ENCODE measurements around the gene CLIC3.

CLIC3 gene

DNA sequence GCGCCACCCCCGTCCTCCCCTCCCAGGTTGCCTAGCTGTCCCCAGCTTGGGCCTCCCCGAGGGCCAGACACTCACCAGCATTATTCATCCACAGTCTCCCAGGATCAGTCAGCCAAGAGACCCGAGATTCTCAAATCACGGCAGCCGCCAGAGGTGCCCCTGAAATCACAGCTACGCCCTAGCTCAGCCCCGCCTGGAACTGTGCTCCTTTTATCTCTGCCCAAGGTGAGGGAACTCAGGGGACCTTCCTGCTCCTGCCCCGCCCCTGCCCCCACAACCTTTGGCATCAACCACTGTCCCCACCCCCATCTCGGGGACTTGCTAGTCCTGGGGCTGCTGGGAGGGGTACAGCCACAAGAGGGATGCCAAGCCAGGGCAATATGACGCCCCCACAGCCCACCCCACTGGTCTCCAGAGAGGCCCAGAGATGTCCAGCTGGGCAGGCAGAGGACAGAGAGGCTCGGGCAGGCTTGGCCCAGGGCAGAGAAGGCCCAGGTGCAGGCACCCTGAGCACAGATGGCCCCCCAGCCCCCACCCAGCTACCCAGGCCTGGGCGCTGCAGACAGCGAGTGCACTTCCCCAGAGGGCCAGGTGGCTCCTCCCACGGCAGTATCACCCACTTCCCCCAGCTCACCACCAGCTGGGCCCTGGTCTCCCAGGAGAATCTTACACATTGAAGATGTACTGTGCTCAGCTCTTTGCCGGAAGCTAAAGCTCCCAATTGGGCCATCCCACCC, 35.7 kb upstream of the CLIC3 start, which contains the start of gene FUT7:
FUT7 (minus strand) TSS at position 185 of the 737 bp plus-strand sequence; CDS start at position 88, 97 bp downstream.
- no peak within 1 kb of the TSS for H3K4me3 ChIP-seq (ENCODE audit: low read depth, low read length)
- no peak for DNase-seq (ENCODE audit: low read depth)

DNA sequence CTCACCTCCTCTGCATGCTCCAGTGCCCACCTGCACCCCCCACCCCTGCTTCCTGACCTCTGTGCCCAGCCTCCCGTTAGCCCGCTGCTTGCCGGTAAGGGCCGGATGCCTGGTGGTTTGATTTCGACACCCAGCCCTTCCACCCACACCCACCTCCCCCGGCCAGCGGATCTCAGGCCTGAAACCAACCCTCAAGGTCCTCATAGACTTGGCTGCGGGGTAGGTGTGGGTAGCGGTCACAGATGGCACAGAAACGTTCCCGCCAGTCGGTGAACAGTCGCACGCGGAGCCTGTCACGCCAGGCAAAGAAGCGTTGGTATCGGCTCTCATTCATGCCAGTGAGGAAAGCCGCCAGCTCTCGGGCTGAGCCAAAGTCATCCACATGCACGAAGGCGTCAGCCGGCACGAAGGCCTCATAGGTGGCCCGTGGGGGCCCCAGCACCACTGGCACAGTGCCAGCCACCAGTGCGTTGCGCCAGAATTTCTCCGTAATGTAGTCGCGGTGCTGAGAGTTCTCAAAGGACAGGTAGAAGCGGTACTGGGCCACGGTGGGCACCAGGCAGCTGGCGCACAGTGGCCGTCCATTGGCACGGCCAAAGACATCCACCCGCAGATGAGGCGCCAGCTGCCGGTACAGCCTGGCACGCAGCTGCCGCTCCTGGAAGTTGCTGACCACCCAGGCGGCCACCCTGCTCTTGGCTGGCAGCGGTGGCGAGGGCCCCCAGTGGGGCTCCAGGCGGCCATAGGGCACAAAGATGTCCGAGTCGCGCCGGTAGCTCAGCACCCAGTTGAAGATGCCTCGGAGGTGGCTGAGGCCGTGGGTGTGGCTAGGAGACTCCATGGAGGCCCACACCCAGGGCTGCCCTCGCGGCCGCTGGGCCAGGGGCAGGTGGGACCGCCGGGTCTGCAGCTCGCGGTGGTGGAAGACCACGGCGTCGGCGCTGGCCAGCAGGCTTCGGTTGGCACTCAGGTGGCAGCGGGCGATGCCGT, 34.5 kb upstream of the CLIC3 start:
- H3K4me3 ChIP-seq (ENCODE audit: low read depth, low read length), result no peak overlapping the region
- no peak for DNase-seq (ENCODE audit: low read depth)

DNA sequence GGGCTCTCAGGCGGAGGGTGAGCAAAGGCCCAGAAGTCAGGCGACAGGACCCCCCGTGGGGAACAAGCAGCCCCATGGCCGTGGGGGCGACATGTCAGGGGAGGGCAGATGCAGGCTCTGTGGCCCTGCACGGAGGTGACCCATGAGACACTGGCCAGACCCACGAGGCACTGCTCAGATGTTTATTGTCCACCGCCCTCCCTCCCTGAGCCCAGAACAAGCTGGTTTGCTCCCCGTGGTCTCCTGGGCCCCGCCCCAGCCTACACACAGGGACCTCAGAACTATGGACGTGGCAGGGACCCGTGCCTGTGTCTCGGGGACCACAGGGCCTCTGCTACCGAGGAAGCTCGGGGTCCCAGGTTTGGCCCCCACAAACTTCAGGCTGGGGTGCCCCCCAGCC, 33.6 kb upstream of the CLIC3 start:
- no peak overlapping the region for H3K4me3 ChIP-seq (ENCODE audit: low read depth, low read length)
- no peak for DNase-seq (ENCODE audit: low read depth)

DNA sequence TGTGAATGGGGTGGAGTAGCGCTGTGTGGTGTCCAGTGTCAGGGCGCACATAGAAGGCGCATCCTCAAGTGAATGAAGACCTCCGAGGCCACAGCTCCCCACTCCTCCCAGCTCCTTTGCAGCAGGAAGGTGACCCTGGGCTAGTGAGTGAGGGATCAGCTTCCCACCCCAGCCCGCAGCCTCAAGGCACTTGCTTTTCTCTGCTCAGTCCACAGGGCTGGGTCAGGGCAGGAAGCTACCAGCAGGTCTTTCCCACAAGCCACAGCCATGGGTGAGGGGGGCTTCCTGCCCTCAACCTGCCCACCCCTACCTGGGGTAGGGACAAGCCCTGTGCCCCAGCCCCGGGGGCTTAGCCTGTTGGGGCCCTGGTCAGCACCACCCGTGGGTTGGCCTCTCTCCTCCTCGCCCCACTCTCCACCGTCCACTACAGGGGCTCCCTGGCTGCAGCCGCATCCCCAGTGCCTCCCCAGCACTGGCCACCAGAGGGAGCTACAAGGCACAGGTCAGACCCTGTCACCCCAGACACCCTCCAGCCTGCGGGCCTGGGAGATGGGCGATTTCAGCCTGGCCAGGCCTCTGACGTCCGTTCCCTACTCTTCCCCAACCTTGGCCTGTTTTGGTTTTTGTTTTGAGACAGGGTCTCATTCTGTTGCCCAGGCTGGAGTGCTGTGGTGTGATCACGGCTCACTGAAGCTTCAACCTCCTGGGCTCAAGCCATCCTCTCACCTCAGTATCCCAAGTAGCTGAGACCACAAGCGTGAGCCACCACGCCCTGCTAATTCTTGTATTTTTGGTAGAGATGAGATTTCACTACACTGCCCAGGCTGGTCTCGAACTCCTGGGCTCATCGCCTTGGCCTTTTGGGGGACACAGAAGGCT, 32.9 kb upstream of the CLIC3 start:
- H3K4me3 ChIP-seq (ENCODE audit: low read depth, low read length), result peak overlapping the region; percentile 62
- no peak for DNase-seq (ENCODE audit: low read depth)

DNA sequence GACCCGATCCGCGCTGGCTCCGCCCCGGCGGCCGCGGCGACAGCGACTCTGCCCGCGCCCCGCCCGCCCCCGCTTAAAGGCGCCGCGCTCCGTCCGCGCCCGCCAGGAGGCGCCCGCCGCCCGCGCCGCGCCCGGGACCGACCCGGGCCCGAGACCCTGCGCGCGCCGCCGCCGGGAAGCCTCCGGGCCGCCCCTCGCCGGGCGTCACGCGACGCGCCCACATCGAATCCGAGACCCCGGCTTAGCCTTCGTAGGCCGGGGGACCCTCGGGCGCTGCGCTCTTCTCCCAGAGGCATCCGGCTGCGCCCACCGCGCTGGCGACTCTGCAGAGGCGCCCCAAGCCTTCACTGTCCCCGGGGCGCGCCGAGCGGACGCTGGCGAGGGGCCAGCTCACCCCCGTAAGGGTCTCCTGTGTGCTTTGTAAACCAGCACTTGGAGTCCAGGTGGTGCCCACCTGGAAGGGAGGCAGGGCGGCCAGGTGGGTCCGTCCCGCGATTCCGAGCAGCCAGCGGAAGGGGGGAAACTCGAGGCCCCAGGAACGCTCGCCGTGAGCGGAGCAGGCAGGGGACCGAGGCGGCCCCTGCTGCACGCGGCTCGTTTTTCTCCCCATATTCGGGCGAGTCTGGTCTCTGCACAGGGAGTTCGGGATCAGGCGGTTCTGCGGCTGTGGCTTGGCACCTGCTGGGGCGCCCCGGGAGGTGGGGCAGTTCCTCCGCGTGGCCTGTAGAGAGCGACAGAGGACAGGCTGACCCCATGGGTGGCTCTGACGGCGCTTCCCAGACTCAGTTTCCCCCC, 32.1 kb upstream of the CLIC3 start:
- peak overlapping the region; percentile 62 for H3K4me3 ChIP-seq (ENCODE audit: low read depth, low read length)
- no peak for DNase-seq (ENCODE audit: low read depth)

DNA sequence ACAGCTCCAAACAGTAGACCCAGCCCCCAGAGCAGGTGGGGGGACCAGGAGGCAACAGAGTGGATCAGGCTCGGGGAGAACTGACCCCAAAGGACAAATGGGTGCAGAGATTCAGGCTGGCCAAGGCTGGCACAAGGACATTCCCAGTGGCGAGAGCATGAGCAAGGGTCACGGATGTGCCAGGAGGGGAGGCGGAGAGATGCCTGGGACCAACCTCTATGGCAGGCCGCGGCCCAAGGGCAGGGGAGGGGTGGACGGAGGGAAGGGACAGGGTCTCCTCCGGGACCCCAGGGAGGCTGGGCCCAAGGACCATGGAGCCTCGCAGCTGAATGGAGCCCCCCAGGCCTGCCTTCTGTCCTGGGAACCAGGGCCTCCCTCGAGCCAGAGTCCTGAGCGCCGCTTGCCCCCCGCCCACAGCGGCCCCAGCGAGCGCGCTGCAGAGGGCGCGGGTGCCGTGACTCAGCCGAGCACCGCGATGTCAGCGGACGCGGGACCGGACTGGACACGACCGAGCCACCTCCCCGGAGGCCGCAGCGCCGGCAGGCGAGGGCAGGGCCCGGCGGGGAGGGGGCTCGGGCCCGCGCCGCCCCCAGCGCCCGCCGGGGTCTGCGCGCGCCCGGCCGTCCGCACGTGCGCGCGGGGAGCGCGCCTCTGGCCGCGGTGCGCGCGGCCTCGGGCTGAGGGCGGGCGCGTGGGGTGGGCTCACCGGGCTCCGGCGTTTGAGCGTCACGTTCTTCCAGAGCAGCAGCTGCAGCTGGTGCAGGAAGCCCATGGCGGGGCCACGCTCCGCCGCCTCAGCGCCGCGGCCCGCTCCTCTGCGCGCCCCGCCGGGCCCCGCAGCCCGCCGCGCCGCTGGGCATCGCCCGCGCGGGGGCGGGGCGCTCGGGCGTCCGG, 31.2 kb upstream of the CLIC3 start, which contains the start of gene ABCA2:
ABCA2 (minus strand) TSS at position 869 of the 894 bp plus-strand sequence; CDS start at position 772, 97 bp downstream.
- no peak for DNase-seq (ENCODE audit: low read depth)
- H3K4me3 ChIP-seq (ENCODE audit: low read depth, low read length), result peak within 1 kb of the TSS; percentile 62

DNA sequence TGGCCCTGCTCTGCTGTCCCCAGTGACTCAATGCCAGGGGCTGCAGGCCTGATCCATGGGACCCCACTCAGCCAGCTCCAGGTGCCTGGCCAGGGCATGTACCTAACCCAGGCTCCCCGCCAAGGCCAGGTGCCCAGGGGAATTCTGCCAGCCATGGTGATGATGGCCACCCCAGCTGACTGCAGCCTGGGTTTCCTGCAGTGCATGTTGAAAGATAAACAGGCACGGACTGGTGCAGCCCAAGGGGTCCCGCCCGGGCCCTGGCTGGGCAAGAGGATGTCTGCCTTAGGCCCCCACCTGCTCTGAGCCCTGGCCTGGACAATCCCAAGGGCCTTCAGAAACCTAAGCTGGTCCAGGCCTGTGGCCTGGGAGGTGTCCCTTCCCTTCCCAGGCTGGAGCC, 30.5 kb upstream of the CLIC3 start:
- DNase-seq (ENCODE audit: low read depth), result no peak
- H3K4me3 ChIP-seq (ENCODE audit: low read depth, low read length), result peak overlapping the region; percentile 60

DNA sequence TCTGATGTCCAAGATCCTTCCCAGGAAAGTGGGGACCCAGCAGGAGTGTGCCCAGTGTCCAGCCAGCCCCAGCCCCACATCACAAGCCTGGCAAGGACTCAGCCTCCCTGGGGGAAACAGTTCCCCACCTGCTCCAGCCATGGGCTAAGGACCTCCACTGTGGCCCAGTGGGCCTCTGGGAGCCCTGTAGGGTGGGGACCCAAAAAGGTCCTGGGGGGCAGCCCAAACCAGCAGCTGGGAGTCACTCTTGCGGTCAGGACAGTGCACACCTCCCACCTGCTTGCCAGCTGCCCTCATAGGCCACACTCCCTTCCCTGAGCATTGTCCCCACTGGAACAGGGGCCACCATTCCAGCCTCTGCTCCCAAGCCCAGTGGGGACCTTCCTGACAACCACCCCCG, 30.0 kb upstream of the CLIC3 start:
- H3K4me3 ChIP-seq (ENCODE audit: low read depth, low read length), result no peak overlapping the region
- DNase-seq (ENCODE audit: low read depth), result no peak

DNA sequence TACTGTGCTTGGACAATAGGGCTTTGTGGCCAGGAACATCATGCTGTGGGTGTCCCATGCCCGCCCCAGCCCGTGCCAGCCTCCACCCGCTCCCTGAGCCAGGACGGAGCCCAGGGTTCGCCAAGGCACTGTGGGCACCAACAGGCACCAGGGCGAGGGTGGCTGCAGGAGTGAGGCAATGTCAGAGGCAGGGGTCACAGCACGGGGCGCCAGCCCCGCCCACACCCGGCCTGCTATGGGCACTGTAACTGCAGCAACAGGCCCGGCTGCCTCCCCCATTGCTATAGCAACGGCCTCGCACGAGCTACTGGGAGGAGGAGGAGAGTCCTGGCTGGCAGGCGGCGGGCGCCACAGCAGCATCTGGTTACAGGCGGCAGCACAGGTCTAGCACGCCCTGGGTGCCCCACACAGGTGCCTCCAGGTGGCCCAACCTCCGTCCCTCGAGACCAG, 29.2 kb upstream of the CLIC3 start:
- no peak overlapping the region for H3K4me3 ChIP-seq (ENCODE audit: low read depth, low read length)
- no peak for DNase-seq (ENCODE audit: low read depth)

DNA sequence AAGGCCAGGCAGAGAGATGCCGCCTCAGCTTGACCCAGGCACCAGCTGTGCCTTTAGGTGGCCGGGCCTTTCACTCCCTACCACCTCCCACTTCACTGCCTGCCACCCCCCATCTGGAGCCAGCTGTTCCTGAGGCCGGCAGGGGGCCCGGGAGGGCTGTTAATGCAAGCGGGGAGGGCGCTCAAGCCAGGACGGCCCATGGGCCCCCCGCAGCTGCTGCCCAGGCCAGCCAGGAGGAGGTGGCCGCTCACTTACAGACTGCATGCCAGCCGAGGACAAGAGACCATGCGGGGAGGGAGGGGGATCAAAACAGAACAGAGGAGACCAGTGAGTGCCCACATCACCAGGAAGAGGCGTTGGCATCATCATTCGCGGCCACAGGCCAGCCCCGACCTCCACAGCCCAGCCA, 27.2 kb upstream of the CLIC3 start:
- DNase-seq (ENCODE audit: low read depth), result no peak
- H3K4me3 ChIP-seq (ENCODE audit: low read depth, low read length), result no peak overlapping the region

DNA sequence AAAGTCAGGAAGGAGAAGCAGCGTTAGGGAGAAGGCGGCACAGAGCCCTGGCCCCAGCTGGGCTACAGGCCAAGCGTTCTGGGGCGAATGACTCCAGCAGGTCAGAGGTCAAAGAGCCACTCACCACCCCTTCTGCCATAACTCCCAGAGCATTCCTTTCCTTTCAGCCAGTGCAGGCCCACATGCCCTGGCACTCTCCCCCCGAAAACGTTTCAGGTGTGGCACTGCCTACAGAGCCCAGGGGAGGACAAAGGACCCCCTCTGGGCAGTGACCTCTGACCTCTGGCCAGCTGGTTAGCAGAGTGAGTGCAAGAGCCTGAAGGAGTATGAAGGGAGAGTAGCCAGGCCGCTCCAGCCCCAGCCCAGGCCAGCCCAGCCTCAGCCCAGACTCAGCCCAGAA, 26.8 kb upstream of the CLIC3 start:
- no peak for DNase-seq (ENCODE audit: low read depth)
- H3K4me3 ChIP-seq (ENCODE audit: low read depth, low read length), result no peak overlapping the region

DNA sequence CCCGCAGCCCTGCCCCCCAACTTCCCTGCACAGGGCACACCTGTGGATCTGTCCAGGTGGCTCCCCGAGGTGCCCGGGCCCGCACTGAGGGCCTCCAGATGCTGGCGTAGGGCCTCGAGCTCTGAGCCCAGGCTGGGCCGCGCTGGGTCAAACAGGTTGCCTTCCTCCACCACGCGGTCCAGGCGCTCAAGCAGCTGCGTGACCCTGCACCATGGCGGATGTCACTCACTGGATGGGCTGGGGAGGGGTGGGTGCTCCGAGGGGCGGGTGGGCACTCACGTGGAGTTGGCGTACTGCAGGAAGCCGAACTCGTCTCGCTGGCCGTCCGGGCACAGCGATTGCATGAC, 26.3 kb upstream of the CLIC3 start:
- no peak for DNase-seq (ENCODE audit: low read depth)
- H3K4me3 ChIP-seq (ENCODE audit: low read depth, low read length), result no peak overlapping the region

DNA sequence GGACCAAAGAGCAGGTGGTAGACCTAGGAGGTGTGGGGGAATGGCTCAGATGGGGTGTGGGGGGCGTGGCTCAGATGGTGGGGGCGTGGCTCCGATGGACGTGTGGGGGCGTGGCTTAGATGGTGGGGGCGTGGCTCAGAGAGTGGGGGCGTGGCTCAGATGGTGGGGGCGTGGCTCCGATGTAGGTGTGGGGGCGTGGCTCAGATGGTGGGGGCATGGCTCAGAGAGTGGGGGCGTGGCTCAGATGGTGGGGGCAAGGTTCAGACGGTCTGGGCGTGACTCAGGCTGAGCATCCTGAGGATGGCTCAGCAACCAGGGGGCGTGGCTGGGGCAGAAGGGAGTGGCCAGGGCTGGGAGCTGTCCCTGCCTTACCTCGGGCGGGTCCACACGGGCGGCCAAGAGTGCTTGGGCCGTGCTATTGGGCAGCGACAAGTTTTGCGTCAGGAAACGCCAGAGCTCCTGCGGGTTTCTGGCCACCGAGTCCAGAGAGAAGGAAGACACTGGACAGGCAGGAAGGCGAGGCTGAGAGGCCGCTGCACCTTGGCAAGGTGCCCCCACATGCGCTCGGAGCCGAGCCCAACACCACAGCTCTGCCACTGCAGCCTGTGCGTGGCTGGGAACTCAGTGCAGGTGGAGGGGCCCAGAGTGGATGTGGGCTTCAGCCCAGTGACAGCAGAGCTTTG, 25.8 kb upstream of the CLIC3 start:
- no peak for DNase-seq (ENCODE audit: low read depth)
- H3K4me3 ChIP-seq (ENCODE audit: low read depth, low read length), result no peak overlapping the region

DNA sequence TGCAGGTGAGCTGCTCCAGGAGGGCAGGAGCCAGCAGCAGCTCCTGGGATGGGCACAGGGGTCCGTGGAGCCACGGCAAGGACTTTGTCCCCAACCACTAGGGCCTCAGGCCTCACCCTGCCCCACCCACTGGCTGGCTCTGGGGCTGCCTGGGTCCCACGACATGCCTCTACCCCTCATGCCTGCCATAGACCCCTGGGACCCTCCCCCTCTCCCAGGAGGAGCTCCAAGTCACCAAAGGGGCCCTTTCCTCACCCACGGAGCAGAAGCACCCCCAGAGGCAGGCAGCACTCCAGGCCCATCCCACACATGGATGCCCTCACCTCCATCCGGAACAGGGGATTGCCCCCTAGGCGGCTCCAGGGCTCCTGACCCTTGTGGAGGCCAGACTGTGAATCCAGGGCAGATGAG, 25.2 kb upstream of the CLIC3 start:
- no peak for DNase-seq (ENCODE audit: low read depth)
- H3K4me3 ChIP-seq (ENCODE audit: low read depth, low read length), result no peak overlapping the region

DNA sequence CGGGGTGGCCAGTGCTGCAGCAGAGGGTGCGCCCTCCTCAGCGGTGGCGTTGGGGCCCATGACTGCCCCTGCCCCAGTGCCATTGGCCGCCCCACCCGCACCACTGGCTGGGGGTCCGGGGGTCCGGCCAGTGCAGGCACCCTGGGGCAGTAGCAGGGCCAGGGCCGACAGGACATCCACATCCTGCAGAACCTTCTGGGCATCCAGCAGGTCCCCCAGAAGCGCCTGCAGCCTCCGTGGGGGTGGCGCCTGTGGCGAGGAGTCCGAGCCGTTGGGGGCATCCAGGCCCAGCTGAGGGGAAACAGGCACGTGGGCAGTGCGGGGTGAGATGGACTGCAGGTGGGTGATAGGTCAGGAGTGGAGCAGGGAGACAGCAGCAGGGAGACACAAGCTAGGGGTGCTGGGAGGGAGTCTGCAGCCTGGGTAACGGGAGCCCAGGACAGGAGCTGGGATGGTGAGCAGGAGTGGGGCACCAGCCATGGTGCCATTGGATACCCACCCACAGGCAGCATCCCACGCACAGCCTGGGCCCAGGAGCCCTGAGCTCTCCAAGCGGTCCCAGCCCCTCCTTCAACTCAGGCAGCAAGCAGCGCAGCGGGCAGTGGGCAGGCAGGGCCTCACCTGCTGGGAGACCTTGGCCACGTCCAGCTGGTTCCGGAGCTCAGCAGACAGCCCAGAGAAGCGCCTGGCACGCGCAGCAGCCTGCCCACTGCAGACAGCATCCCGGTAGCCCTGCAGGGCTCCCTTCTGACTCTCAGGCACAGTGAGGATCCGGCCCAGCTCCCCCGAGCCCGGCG, 24.6 kb upstream of the CLIC3 start:
- H3K4me3 ChIP-seq (ENCODE audit: low read depth, low read length), result no peak overlapping the region

DNA sequence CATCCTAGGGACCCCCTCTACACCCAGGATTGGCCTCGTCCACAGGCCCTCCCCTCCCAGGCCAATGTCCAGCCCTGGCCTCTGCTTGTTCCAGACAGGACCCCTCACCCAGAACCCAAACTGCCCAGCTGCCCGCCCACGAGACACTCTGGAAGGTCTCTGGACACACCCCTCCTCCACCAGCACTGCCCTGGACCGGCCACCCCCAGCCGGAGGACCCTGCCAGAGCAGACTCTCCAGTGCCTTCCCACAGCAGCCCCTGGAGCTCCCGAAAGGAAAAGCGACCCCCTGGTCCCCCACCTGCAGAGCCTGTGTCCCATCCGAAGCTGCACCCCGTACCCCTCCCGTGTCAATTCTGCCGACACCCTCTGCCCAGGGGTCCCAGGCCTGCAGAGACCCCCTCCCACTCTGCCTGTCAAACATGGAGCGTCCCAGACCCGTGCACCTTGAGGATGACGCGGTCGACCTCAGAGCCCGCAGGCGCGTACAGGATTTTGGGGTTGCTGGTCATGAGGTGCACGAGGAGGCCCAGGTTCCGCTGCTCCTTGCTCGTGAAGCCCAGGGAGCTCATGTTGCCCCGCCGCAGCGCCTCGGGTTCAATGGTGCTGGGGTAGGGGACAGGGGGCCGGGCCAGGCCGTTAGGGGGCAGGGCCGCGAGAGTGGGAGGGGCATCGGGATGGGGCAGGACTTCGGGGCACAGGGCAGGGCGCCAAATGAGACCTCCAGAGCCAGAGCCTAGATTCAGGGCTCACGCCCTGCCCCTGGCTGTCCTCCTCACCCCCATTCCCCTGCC, 23.7 kb upstream of the CLIC3 start:
- DNase-seq (ENCODE audit: low read depth), result no peak
- H3K4me3 ChIP-seq (ENCODE audit: low read depth, low read length), result no peak overlapping the region

More for the DNA sequence above, 24.6 kb upstream of the CLIC3 start:
- no peak for DNase-seq (ENCODE audit: low read depth)

All from skeletal muscle cell (primary cell).